ENCODE measurements around the gene IL17RA. TPM values are rescaled to one million over a fixed set of nuclear protein-coding genes. Genes with fewer than 3 reads are reported as not detected.

The IL17RA gene
- polyA plus RNA-seq, 1 donor (not counting 4 experiments of a cell fraction or from before 2014, with no cell fraction given), result 6.0 TPM

- TF ChIP-seq EZH2 (IDR thresholded peaks at IDR 0.05; ENCODE audit: low read length) (no peak), CTCF (optimal IDR thresholded peaks at IDR 0.05 in 1 of 3, IDR thresholded peaks at IDR 0.05 in 1 of 3, conservative IDR thresholded peaks at IDR 0.05 in 1 of 3; ENCODE audit: extremely low read depth in 1 of 3, insufficient read depth in 2 of 3, low read length in 3 of 3) (no peak)
- Histone ChIP-seq H3K9me3 (ENCODE audit: control insufficient read depth, low read depth, low read length) (no peaks in the 10 kb centered on the region), H4K20me1 (ENCODE audit: control insufficient read depth, extremely low read depth, insufficient read depth, low read length) (no peaks in the 10 kb centered on the region)
Observed at GRCh38 chr22:17117890-17118289, 33.1 kb downstream of the IL17RA start.

GRCh38 chr22:17118342-17118741 lies 33.5 kb downstream of the IL17RA start:
- peaks cover 49% of the 10 kb centered on the region for H3K27me3 ChIP-seq (ENCODE audit: control insufficient read depth, extremely low read depth, insufficient read depth, low read length)

More at GRCh38 chr22:17117890-17118289, 33.1 kb downstream of the IL17RA start:
- peaks cover 49% of the 10 kb centered on the region for H3K27me3 ChIP-seq (ENCODE audit: control insufficient read depth, extremely low read depth, insufficient read depth, low read length)
- H3K4me1 ChIP-seq (ENCODE audit: control insufficient read depth, extremely low read depth, insufficient read depth, low read length), result no peaks in the 10 kb centered on the region
- dilution Hi-C loops (cut with MboI; ENCODE audit: extremely low pct_ligation_motif_present, low sequenced_read_pairs), result no loop called here
- H3K36me3 ChIP-seq (ENCODE audit: control insufficient read depth in 2 of 2, extremely low read depth in 1 of 2, insufficient read depth in 2 of 2, low read length in 2 of 2), result no peaks in the 10 kb centered on the region
- H3K79me2 ChIP-seq (ENCODE audit: control insufficient read depth, insufficient read depth, low read length), result no peaks in the 10 kb centered on the region
- H3K9ac ChIP-seq (ENCODE audit: control insufficient read depth, extremely low read depth, insufficient read depth, low read length), result no peak overlapping the region
- no peak overlapping the region for H2AFZ ChIP-seq (ENCODE audit: control insufficient read depth, low read length)
- H3K27ac ChIP-seq (ENCODE audit: control insufficient read depth, insufficient read depth, low read length), result no peak overlapping the region
- H3K9me1 ChIP-seq (ENCODE audit: control insufficient read depth, extremely low read depth, insufficient read depth, low read length), result no peaks in the 10 kb centered on the region
- FAIRE-seq, result no peak
- no peak overlapping the region for H3K4me2 ChIP-seq (ENCODE audit: control insufficient read depth, extremely low read depth, insufficient read depth, low read depth, low read length)
- H3K4me3 ChIP-seq (ENCODE audit: control insufficient read depth in 2 of 3, extremely low read depth in 1 of 3, insufficient read depth in 2 of 3, low read depth in 1 of 3, low read length in 3 of 3), result no peak overlapping the region
- no peak for DNase-seq (ENCODE audit: low read depth, low spot score)

More at GRCh38 chr22:17118342-17118741, 33.5 kb downstream of the IL17RA start:
- H3K4me3 ChIP-seq (ENCODE audit: control insufficient read depth in 2 of 3, extremely low read depth in 1 of 3, insufficient read depth in 2 of 3, low read depth in 1 of 3, low read length in 3 of 3), result no peak overlapping the region
- H3K27ac ChIP-seq (ENCODE audit: control insufficient read depth, insufficient read depth, low read length), result no peak overlapping the region
- H3K9me3 ChIP-seq (ENCODE audit: control insufficient read depth, low read depth, low read length), result no peaks in the 10 kb centered on the region
- H2AFZ ChIP-seq (ENCODE audit: control insufficient read depth, low read length), result no peak overlapping the region
- FAIRE-seq, result no peak
- H3K79me2 ChIP-seq (ENCODE audit: control insufficient read depth, insufficient read depth, low read length), result no peaks in the 10 kb centered on the region
- dilution Hi-C loops (cut with MboI; ENCODE audit: extremely low pct_ligation_motif_present, low sequenced_read_pairs), result no loop called here
- no peak for TF ChIP-seq EZH2 (IDR thresholded peaks at IDR 0.05; ENCODE audit: low read length)
- no peak for TF ChIP-seq CTCF (optimal IDR thresholded peaks at IDR 0.05 in 1 of 3, IDR thresholded peaks at IDR 0.05 in 1 of 3, conservative IDR thresholded peaks at IDR 0.05 in 1 of 3; ENCODE audit: extremely low read depth in 1 of 3, insufficient read depth in 2 of 3, low read length in 3 of 3)
- no peaks in the 10 kb centered on the region for H4K20me1 ChIP-seq (ENCODE audit: control insufficient read depth, extremely low read depth, insufficient read depth, low read length)
- no peak overlapping the region for H3K9ac ChIP-seq (ENCODE audit: control insufficient read depth, extremely low read depth, insufficient read depth, low read length)
- no peaks in the 10 kb centered on the region for H3K9me1 ChIP-seq (ENCODE audit: control insufficient read depth, extremely low read depth, insufficient read depth, low read length)
- H3K4me1 ChIP-seq (ENCODE audit: control insufficient read depth, extremely low read depth, insufficient read depth, low read length), result no peaks in the 10 kb centered on the region
- H3K4me2 ChIP-seq (ENCODE audit: control insufficient read depth, extremely low read depth, insufficient read depth, low read depth, low read length), result no peak overlapping the region
- no peaks in the 10 kb centered on the region for H3K36me3 ChIP-seq (ENCODE audit: control insufficient read depth in 2 of 2, extremely low read depth in 1 of 2, insufficient read depth in 2 of 2, low read length in 2 of 2)
- DNase-seq (ENCODE audit: low read depth, low spot score), result no peak

Data from keratinocyte (primary cell).